Measurements from ENCODE around the gene NCSTN.

The NCSTN gene

GRCh38 chr1:160407839-160408801, 64.9 kb downstream of the NCSTN start:
- DNase-seq, result peak; percentile 48
